ENCODE measurements around the gene ARFIP1.

DNA sequence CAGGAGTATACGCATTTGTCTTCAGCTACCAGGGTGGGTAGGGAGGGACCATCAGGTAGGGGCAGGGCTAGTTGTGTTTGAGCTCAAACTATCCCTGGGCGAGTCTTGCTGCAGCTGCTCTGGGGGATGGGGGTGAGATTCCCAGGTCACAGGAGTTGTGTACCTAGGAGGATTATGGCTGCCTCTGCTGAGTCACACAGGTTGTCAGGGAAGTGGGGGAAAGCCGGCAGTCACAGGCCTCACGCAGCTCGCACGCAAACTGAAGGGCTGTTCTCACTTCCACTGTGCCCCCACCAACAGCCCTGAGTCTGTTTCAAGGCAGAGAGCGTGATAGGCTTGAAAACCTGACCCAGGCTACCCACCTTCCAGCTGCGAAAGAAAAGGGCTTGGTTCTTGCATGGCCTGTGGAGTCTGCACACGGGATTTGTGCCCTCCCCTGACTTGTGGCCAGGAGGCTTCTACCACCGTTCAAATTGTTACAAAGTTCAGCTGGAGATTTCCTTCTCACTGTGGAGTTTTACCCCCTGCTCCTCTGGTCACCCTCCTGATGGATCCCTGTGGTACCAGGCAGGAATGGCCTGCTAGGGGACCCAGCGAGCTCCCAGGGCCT is 63.8 kb downstream of the ARFIP1 start:
- TF ChIP-seq POLR2A (IDR thresholded peaks at IDR 0.05) = no peak
- TF ChIP-seq, protein P1, sequence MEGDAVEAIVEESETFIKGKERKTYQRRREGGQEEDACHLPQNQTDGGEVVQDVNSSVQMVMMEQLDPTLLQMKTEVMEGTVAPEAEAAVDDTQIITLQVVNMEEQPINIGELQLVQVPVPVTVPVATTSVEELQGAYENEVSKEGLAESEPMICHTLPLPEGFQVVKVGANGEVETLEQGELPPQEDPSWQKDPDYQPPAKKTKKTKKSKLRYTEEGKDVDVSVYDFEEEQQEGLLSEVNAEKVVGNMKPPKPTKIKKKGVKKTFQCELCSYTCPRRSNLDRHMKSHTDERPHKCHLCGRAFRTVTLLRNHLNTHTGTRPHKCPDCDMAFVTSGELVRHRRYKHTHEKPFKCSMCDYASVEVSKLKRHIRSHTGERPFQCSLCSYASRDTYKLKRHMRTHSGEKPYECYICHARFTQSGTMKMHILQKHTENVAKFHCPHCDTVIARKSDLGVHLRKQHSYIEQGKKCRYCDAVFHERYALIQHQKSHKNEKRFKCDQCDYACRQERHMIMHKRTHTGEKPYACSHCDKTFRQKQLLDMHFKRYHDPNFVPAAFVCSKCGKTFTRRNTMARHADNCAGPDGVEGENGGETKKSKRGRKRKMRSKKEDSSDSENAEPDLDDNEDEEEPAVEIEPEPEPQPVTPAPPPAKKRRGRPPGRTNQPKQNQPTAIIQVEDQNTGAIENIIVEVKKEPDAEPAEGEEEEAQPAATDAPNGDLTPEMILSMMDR (IDR thresholded peaks at IDR 0.05) = no peak
